GM10248 (cell line): ENCODE results near the gene PRMT9.

Experiments used
- CTCF ChIA-PET: fragments of 300-600 bp; sonication (Branson Sonifier 250); formaldehyde crosslinking; extraction: SDS; loops from one replicate; lab custom pipeline; 2021; ENCODE audit warnings: antibody characterized with exemption; lab: Yijun Ruan, JAX
- POLR2A ChIA-PET: fragments of 350-650 bp; sonication (Branson Sonifier 250); formaldehyde crosslinking; extraction: SDS; loops from one replicate; lab custom pipeline; 2020; ENCODE audit warnings: antibody characterized with exemption; lab: Yijun Ruan, JAX
- DNase-seq: peaks from one replicate; pipeline ENCODE4 v3.0.0; 2012; ENCODE audit errors: extremely low spot score
- TF ChIP-seq, protein P1 (sequence below): IDR thresholded peaks from 2 replicates; pipeline ENCODE4 v1.5.1; 2012; ENCODE audit warnings: mild to moderate bottlenecking, low read depth; ENCODE audit errors: extremely low read depth, missing control alignments, control extremely low read depth

PRMT9 gene

DNA sequence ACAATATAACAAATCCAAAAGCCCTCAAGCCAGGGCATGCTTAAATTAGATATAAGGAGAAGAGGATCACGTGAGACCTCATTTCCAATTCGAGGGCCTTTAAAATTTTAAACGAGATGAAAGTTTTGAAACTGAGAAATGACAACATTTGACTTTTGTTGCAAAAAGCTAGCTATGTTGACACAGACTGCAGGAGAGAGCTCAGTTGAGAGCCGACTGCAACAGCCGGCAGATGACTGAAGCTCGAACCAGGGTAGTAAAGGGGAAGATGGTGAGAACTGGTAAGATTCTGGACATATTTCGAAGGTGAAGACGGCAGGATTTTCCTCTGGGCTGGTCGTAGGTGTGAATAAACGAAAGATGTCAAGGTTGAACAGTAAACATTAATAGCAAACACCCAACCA, 773 bp downstream of the PRMT9 start:
- CTCF ChIA-PET = interaction anchor here (1.1 to 8.4 kb wide), 6 partner anchors 10 to 182 kb away, joined by 3 to 66 read pairs (median 7); no protein-coding TSS in a partner anchor
- DNase-seq = peak; percentile 27
- TF ChIP-seq, protein P1, sequence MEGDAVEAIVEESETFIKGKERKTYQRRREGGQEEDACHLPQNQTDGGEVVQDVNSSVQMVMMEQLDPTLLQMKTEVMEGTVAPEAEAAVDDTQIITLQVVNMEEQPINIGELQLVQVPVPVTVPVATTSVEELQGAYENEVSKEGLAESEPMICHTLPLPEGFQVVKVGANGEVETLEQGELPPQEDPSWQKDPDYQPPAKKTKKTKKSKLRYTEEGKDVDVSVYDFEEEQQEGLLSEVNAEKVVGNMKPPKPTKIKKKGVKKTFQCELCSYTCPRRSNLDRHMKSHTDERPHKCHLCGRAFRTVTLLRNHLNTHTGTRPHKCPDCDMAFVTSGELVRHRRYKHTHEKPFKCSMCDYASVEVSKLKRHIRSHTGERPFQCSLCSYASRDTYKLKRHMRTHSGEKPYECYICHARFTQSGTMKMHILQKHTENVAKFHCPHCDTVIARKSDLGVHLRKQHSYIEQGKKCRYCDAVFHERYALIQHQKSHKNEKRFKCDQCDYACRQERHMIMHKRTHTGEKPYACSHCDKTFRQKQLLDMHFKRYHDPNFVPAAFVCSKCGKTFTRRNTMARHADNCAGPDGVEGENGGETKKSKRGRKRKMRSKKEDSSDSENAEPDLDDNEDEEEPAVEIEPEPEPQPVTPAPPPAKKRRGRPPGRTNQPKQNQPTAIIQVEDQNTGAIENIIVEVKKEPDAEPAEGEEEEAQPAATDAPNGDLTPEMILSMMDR = no peak
- POLR2A ChIA-PET = no interaction called here

DNA sequence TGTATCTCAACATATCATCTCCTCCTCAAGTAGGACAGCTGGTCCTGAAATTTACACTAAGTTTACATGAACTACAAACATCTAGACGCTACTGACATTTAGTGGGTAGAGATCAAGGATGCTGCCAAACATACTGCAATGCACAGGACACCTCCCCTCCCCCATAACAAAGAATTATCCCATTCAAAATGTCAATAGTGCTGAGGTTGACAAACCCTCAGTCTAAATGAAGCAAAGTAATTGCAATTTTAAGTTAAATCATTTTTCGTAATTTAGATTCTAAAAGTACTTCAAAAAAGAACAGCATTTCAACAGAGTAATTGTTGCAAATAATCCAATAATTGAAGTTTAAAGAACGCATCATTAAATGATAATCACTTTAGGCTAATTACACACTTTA, 1.2 kb downstream of the PRMT9 start:
- ChIA-PET POLR2A (no interaction called here), CTCF (interaction anchor here (1.5 to 8.4 kb wide), 2 partner anchors 158 to 183 kb away, joined by 3 to 66 read pairs; no protein-coding TSS in a partner anchor)
- TF ChIP-seq, protein P1 = no peak
- no peak for DNase-seq

DNA sequence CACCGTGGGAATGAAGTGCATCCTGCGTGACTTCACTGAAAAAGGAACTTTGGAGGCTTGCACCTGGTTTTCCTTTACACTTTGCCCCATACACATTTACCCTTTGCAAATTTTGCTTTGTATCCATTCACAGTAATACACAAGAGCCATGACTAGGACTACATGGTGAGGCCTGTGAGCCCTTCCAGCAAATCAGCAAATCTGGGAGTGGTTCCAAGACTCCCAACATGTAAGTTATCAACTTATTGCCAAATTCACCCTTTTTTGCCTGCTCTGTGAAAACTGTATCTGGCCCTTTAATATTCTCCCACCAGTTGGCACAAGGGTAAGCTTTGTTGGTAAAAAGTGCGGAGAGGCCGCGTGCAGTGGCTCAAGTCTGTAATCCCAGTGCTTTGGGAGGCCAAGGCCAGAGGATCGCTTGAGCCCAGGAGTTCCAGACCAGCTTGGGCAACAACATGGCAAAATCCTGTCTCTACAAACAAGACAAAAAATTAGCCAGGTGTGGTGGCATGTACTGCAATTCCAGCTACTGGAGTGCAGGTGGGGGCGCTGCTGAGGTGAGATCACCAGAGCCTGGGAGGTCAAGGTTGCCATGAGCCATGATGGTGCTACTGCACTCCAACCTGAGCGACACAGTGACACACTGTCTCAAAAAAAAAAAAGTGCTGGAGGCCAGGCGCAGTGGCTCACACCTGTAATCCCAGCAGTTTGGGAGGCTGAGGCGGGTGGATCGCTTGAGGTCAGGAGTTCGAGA, 5.0 kb downstream of the PRMT9 start:
- POLR2A ChIA-PET = interaction anchor here (0.6 kb wide), 1 partner anchor 47 kb away, joined by 3 read pairs; no protein-coding TSS in a partner anchor
- no peak for DNase-seq
- TF ChIP-seq, protein P1 = no peak
- CTCF ChIA-PET = interaction anchor here (1.1 to 1.9 kb wide), 2 partner anchors 29 to 38 kb away, joined by 3 to 7 read pairs; no protein-coding TSS in a partner anchor

DNA sequence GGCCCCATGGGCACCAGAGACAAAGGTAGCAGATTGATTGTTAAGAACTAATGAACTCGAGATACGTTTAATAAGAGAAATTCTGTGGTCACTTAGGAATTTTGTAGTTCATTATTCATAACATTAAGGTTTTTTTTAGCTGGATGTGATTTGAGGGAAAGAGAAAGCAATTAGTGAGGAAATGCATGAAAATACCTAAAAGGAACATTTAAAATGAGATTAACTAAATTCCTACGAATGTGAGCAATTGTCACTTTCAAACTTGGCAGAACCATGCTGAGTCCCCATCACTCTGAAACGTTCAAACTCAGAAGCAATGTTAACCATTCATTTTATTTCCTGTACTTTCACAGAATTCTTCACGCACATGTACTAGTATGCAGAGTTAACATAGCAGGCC, 5.9 kb downstream of the PRMT9 start:
- POLR2A ChIA-PET = no interaction called here
- CTCF ChIA-PET = no interaction called here

DNA sequence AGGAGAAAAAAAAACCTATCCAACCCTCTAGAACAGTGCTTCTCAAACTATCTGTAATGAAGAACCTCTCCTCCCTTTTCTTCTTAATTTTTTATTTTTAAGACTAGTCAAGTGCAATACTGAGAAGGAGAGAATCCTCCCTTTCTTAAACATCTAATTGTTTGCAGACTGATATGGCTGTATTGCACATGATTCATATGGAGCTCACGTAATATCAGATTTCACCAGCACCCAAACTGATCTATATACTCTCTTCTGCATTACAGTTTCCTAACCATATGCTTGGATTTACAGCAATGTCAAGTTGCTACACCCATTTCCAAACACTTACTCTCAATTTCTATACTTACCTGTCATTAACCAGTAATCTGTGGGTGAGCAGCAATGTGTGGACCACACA, 9.5 kb downstream of the PRMT9 start:
- no peak for DNase-seq

More for the DNA sequence above, 5.9 kb downstream of the PRMT9 start:
- TF ChIP-seq, protein P1 = no peak
- DNase-seq = no peak

DNA sequence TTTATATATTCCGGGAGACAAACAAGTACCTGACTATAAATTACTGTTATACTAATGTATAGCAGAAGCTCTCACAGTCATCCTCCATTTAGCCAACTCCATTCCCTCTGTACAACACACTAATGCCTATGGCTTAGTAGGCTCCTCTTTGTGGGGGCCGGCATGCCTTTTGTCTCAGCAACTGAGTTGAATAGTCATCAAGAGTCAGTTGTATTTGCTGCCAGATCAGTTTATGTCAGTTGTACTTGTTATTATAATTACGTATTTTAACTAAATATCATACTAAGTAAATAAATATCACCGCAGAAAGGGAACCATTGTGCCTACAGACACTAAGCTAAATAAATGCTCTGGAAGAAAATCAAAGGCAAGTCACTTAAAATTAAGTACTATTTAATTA, 9.9 kb downstream of the PRMT9 start:
- TF ChIP-seq, protein P1 = no peak
- no peak for DNase-seq
- ChIA-PET POLR2A (no interaction called here), CTCF (interaction anchor here (1.0 to 1.8 kb wide), 3 partner anchors 35 to 193 kb away, joined by 3 to 5 read pairs (median 3); no protein-coding TSS in a partner anchor)

More for the DNA sequence above, 9.5 kb downstream of the PRMT9 start:
- TF ChIP-seq, protein P1 = no peak
- CTCF ChIA-PET = interaction anchor here (1.0 to 1.8 kb wide), 3 partner anchors 34 to 192 kb away, joined by 3 to 5 read pairs (median 3); no protein-coding TSS in a partner anchor
- POLR2A ChIA-PET = no interaction called here
